ENCODE results near the gene ZNF598.

DNA sequence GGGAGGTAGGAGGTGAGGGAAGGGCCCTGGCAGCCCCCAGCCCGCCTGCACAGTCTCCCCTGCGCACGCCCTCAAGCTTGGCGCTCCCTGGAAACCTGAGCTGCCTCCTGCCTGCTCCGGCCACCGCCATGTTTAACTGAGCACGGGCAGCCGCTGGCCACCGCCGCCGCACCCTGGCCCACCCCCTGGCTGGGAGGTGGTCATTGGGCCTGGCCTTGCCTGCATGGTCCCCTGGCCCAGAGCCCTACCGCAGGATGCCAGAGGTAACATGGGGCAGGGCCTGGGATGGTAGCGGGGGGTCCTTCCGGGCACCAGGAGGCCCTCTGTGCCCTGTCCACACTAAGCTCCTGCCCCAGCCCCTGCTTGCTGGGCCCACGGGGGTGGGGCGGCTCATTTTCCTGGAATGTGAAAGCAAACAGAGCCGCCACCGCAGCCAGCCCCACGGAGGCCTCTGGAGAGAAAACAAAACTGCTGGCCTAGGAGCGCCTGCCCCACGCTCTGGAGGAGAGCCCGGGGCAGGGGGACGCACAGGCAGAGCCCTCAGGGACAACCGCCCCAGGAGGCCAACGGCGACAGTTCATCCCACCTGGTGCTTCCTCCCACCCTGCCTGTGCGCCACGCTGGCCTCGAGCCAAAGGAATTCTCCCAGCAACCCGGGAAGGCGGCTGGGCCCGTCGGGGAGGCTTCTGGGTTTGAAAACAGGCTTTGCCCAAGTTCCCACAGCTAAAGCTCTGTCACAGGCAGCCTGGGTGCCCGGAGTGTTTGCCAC is 26.0 kb upstream of the ZNF598 start:
- TF ChIP-seq FOXP2 (optimal IDR thresholded peaks at IDR 0.05; ENCODE audit: control extremely low read depth, extremely low read length, insufficient read depth) = no peak
- no peak for TF ChIP-seq POLR2AphosphoS5 (IDR thresholded peaks at IDR 0.05; ENCODE audit: borderline replicate concordance, low read depth, low read length)
- no peak for TF ChIP-seq EZH2 (IDR thresholded peaks at IDR 0.05)

Measured in SK-N-MC (cell line).